SKM-1 treated with dmso at 0.1 percent for 144 hours (cell line): ENCODE data around the gene MMP21.

ENCODE experiments used
- DNase-seq: peaks from one replicate; lab custom pipeline; 2025; ENCODE audit not compliant: unreplicated experiment; lab: John Stamatoyannopoulos, UW

Gene MMP21, protein sequence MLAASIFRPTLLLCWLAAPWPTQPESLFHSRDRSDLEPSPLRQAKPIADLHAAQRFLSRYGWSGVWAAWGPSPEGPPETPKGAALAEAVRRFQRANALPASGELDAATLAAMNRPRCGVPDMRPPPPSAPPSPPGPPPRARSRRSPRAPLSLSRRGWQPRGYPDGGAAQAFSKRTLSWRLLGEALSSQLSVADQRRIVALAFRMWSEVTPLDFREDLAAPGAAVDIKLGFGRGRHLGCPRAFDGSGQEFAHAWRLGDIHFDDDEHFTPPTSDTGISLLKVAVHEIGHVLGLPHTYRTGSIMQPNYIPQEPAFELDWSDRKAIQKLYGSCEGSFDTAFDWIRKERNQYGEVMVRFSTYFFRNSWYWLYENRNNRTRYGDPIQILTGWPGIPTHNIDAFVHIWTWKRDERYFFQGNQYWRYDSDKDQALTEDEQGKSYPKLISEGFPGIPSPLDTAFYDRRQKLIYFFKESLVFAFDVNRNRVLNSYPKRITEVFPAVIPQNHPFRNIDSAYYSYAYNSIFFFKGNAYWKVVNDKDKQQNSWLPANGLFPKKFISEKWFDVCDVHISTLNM

DNA sequence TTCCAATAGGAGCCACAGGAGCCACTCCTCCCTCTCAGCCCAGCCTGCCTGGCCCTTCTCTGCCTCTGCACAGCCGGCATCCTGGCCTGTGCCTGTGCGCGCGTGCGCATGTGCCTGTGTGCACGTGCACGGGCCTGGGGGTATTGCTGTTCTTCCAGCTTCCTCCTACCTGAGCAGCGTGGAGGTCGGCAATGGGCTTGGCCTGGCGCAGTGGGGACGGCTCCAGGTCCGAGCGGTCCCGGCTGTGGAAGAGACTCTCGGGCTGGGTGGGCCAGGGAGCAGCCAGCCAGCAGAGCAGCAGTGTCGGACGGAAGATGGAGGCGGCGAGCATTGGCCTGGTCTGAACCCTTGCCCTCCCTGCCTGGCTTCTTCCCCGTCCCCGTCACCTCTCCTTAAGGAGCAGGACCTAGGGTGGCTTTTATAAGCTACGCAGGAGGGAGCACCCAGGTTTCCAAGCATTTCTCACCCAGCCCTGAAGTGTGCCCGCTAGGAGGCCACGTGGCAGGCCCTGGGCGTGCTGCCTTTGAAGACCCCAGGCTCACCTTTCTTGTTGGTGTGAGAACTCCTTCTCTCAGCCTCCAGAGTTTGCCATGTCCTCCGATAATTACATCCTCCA is at the start of gene MMP21:
MMP21 (minus strand) TSS at position 331 of the 616 bp plus-strand sequence; CDS start at position 331, 0 bp downstream.
- DNase-seq, result no peak

DNA sequence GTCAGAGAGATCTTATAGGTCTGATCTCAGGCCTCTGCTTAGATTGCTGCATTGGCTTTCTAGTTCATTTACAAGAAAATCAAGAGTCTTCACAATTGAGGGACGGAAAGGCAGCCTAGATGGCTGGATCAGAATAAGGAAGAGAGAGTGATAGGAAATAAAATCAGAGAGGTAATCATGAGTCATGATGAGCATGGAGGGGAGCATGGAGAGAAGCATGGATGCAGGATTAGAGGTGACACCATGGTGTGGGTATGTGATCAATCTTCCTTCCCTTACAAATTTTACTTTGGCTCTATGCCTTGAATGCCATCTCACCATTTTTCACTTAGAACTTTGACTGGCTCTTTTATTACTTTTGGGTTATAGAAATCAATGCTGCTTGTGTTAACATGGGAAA is 49.1 kb upstream of the MMP21 start:
- DNase-seq, result no peak

DNA sequence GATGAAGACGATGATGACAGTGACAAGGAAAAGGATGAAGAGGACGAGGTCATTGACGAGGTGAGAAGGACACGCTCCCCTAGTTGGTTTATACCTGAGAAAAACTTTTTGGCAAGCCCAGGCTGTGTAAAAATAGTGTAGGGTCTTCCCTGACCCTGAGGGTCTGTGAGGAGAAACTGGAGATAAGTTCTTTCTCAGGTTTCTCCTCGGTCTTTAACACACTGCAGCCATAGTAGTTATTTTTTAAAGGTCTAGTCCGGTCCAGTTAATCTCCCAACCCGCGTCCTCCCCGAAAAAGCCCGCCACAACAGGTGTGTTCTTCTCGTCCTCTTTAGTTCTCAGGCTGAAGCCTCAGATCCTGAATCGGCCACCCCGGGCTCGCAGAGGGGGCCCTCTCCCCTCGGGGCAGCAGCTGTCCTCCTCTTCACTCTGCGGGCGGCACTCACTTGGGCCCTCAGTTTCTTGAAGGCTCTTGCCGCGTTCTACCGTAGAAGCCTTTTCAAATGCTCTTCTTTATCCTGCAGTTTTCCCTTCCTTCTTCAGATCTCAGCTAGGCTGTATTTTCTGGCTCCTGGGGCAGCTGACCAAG is 48.1 kb upstream of the MMP21 start:
- DNase-seq, result no peak

DNA sequence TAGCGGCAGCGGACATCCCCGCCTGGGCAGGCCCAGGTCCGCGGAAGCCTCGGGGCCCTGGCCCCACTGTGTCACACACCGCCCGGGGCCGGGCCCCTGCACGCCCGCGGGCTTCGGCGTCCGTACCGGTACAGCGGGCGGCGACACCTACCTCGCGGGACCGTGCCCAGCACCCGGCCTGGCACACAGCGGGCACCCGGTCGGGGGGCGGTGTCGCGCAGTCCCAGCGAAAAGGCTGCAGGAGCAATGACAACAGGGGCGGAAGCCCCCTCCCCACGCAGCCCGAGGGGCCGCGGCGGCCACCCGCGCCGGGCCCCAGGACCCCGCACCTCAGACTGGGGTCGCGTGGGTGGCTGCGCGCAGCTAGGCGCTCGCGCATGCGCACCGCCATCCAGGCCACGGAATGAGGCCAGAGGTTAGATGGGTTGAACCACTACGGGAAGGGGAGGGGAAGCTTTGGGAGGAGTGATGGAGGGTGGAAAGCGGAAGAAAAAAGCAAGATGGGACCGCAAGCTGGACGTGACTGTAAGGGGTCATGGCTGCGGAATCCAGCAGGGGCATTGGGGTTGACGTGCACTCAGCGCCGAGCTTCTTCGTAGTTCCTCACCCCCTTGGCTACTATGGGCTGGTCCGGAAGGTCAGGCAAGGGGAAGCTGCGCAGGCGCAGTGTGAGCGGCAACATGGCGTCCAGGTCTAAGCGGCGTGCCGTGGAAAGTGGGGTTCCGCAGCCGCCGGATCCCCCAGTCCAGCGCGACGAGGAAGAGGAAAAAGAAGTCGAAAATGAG is 47.4 kb upstream of the MMP21 start, which contains the start of the genes BCCIP and UROS:
BCCIP (plus strand) TSS at position 669 of the 785 bp plus-strand sequence; CDS start at position 681, 12 bp downstream.
UROS (minus strand) TSS at position 381 of the 785 bp plus-strand sequence. CDS start 6,759 bp downstream, outside the sequence.
- peak; percentile 95 for DNase-seq

- DNase-seq, result no peak
Measured at GRCh38 chr10:125820701-125821100, 45.1 kb upstream of the MMP21 start.

DNA sequence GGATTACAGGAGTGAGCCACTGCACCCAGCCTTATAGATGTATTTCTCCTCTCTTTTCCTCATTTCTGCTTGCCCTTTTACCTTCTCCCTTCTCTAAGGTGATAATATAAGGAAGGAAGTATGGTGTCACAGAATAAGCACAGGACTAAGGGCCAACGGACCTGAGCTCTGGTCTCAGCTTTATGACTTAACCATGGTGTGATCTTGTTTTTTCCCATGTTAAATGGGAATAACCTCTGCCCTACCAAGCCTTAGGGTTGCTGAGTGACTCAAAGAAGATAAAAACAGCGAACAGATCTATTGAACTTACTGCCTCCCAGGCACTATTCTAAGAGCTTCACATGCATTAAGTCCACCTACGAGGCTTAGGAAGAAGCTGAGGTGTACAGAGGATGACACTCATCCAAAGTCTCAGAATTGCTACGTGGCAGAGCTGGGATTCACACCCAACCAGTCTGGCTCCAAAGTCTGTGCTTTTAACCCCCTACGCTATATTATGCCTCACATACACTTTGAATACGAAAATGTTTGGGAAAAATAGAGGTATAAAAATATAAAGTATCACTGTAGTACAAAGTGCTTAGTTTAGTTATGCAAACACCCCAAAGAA is 41.8 kb upstream of the MMP21 start:
- DNase-seq, result no peak

GRCh38 chr10:125816548-125816947 is 40.9 kb upstream of the MMP21 start:
- DNase-seq, result no peak

DNA sequence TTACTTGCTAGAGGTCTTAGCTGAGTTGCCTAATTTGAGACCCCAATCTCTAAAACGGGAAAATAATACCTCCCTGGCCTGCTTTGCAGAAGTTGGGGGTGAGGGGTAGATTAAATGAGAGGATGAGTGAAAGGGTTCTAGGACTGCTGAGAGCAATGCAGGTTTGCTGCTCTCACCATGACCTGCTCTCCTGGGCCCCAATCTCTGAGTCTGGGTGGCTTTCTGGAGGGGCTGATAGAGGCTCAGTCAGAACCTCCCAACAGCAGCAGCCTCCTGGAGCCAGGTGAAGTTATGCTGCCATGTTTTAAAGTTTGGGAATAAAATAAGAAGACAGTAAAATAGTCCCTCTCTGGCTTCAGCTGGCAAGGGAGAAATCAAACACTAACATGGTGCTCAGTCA is 40.1 kb upstream of the MMP21 start:
- no peak for DNase-seq

DNA sequence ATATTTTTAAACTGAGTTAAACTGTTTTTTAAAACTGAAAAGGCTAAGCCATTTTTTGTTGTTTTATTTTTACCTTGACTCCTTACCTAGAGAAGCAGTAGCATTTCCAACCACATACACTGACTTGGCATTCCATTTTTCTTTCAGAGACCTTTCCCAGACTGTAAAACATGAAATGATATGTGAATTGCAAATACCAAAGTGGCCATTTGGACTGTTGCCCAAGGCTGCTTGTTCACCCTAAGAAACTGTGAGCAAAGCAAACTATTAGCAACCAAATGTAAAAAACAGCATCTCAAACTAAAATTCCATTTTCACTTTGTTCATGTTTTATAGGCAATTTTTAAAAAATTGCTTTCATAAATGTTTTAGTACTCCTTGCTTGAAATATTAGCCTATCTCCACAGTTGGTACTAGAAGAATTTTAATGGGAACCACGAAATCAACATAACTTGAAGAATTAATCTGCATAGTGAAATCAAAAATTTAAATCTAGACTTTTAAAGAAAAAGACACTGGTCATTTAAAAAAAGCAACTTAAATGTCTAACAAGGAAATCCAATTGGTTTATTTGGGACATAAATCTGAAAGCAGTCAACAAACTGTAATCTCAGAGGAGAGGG is 36.6 kb upstream of the MMP21 start:
- no peak for DNase-seq

- DNase-seq, result no peak
Measured at GRCh38 chr10:125811251-125811650, 35.6 kb upstream of the MMP21 start.

GRCh38 chr10:125808047-125808446 is 32.4 kb upstream of the MMP21 start:
- DNase-seq, result no peak

DNA sequence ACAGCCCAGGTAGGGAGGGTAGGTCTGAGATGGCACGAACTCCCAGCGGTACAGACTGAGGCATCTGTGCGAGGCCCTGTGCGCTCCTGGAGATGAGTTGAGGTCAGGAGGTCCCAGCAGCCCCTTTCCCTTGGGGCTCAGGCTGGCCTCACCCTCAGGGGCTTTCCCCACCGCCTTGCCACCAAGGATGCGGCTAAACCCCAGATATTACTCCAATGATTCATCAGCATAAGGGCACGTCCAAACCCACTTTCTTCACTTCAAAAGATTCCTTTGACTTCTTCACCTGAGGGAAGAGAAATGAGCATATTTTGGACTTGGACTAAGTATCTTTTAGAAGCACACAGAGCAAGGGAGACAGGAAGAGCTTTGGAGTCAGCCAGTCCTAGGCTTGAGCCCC is 27.1 kb upstream of the MMP21 start:
- DNase-seq, result no peak

DNA sequence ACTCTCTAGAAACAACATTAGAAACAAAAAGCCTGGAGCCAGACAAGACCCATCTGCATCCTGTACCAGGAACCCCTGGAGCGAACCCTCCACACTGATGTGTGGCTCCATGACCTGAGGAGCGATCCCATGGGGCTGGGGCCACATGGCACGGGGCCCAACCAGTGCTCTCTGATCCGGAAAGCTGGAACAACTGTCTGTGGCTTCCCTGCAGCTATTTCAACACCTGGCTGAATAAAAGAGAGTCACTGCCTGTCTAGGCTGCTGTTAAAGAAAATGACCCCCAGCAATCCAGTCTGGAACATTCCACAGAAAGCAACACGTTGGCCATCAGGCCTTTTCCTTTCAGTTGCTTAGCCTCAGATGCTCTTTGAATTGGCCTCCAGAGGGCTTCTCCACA is 26.5 kb upstream of the MMP21 start:
- no peak for DNase-seq

DNA sequence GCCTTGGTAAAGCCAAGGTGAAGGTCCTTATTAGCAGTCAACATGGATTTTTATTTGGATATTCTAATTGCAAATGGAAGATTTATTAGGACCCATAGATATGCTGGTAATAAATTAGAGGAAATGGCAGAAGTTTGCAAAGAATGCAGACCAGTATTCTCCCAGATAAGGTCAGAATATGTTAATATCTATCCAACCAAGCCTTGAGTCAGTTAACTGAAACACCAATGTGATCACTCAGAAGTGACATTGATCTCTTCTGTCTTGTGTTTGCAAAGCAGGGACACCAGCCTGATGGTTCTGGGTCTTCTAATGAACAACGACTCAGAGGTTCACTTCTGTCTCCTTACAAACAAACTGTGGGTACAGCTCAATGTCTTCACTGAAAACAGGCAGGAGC is 26.0 kb upstream of the MMP21 start:
- DNase-seq, result no peak

DNA sequence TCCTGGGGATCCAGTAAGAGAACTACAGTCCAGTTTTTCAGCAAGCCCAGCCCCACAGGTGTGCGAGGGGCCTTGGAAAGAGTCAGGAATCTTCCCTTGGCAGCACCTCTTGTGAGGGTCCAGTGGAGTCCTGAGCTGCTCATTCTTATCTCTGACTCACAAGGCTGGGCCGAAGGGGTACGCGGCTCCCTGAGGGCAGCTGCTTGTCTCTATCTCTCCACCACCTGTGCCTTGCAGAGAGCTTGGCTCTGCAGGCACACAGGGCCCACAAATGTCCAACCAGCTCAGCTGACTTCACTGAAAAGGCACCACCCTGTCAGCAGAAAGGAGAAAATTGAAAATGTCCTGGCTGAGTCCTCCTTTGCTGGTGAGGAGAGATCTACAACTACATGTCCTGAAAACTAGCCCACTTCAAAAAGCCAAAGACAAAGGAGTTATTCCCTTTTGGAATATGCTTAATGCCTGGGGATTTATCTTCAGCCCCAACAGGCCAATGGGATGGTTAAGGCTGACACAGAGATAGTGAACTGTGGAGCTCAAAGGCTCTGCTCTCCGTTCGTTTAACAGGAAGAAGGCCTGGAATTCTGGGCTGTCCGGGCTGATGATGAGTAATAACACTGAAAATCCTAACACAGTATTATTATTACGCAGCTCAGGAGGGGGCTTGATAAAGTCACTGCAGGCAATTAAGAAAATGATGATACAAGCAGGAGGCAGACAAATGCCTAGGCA is 24.0 kb upstream of the MMP21 start:
- DNase-seq, result no peak

DNA sequence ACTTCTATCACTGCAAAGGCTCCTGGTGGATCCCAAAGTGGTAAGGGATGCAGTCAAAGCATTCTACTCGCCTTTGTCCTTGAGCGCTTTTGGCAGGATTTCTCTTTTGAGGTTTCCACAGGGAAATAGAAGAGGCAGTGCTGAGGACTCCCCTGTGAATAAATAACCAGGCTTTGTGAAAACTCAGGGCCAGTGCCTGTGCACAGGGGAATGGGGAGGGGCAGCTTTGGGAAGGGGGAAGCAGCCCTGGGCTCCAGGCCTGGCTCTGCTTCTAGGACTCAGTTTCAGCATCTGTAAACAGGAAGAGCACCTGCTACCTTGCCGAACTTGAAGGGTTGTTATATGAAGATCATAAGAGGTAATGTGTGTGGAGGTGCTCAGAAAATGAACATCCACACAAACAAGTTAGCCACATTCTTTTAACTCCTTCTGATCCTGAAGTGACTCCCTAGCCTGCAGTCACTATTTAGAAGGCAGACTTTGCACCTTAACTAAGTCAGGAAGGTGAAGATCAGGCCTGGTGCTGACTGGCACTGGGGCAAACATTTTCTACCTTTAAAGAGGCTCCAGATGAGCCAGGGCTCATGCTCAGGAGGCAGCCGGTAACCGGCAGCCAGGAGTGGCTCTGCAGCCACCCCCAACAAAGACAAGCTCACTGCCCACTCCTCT is 22.5 kb upstream of the MMP21 start:
- no peak for DNase-seq

- DNase-seq, result no peak
Measured at GRCh38 chr10:125797424-125797823, 21.8 kb upstream of the MMP21 start.

GRCh38 chr10:125795637-125796190 is 20.1 kb upstream of the MMP21 start:
- DNase-seq, result no peak
